Measurements from ENCODE around the gene HMX1.

The HMX1 gene

GRCh38 chr4:8819473-8820177 lies 52.0 kb downstream of the HMX1 start:
- DNase-seq (ENCODE audit: low read depth) = no peak

GRCh38 chr4:8819019-8819418 lies 52.6 kb downstream of the HMX1 start:
- no peak for DNase-seq (ENCODE audit: low read depth)

DNA sequence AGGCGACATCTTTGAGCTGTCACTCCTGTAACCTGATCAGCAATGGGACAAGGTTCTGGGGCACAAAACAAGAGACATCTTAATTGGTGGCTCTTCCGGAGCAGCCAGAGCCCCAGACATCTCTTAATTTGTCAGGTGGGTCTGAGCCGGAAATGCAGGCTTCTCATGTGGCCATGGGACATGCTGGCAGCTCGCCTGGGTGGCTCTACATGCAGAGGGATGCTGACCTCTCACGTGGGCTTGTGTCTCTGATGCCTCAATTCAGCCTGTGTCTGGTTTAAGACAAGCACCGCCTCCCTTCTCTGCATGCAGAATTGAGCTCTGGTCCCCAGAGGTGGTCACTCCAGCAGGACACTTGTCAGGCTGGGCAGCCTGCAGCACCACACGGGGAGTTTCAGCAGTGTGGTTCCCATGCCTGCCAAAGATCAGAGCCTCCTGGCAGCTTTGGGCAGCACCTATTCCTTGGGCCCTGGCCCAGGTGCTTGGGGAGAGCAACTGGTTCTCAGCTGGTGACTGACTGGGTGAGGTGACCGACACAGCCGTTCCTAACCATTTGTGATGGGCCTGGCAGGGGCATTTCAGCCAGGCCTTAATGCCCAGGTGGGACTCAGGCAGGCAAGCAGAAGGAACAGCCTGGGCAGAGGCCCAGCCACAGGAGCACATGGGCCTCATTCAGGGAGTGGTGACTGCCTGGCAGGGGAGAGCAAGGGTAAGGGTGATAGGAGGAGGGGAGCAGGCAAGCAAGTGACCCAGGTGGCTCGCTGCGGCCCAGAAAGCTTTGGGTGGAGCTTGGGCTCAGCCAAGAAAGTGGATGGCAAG lies 53.4 kb downstream of the HMX1 start:
- no peak for DNase-seq (ENCODE audit: low read depth)

- DNase-seq (ENCODE audit: low read depth) = no peak
These were observed 53.9 kb downstream of the HMX1 start for GRCh38 chr4:8817813-8818062.

DNA sequence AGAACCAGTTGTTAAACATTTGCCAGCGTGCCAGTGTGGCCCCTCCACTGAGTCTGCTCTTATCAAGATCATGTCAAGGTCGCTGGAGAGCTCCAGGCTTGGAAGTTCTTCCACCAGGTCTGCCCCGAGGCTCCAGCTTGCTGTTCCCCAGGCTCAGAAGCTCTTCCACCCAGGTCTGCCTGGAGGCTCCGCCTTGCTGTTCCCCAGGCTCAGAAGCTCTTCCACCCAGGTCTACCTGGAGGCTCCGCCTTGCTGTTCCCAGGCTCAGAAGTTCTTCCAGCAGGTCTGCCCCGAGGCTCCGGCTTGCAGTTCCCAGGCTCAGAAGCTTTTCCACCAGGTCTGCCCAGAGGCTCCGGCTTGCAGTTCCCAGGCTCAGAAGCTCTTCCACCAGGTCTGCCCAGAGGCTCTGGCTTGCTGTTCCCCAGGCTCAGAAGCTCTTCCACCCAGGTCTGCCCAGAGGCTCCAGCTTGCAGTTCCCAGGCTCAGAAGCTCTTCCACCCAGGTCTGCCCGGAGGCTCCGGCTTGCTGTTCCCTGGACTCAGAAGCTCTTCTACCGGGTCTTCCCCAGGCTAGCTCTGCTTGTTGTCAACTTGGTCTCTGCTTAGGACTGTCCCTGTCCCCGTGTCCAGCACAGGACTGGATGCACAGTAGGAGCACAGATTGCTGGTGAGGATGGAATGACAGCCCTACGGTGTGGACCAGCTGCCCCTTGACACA lies 54.4 kb downstream of the HMX1 start:
- no peak for DNase-seq (ENCODE audit: low read depth)
